K562 (cell line): ENCODE measurements around the gene RNF151. TPM values are rescaled to one million over a fixed set of nuclear protein-coding genes. Genes with fewer than 3 reads are reported as not detected.

Experiments
- BRCA1 ChIP-seq, 2 experiments: fragments of 450-650 bp in 1 of 2; sonication (generic) in 1 of 2; formaldehyde crosslinking in 1 of 2; IDR thresholded peaks; 2 replicates each; pipeline versions ENCODE4 v1.5.0 to v1.6.1; 2017 to 2020; ENCODE audit warnings: mild to moderate bottlenecking in 1 of 2, missing genetic modification reagents in 1 of 2
- CBFB ChIP-seq: sonication (generic); formaldehyde crosslinking; IDR thresholded peaks from 2 replicates; pipeline ENCODE4 v1.4.0; 2020; ENCODE audit warnings: mild to moderate bottlenecking, missing genetic modification reagents
- E4F1 ChIP-seq: fragments of 250-450 bp; sonication (Bioruptor Pico); IDR thresholded peaks from 2 replicates; pipeline ENCODE4 v1.5.0; 2021; ENCODE audit warnings: mild to moderate bottlenecking, borderline replicate concordance
- HMG20A ChIP-seq: fragments of 450-650 bp; formaldehyde crosslinking; conservative IDR thresholded peaks from 2 replicates; pipeline ENCODE4 v1.4.0; 2020; ENCODE audit warnings: mild to moderate bottlenecking, mixed read lengths
- MGA ChIP-seq: fragments of 450-650 bp; IDR thresholded peaks from 2 replicates; pipeline ENCODE4 v1.6.1; 2016; ENCODE audit warnings: mild to moderate bottlenecking, moderate library complexity
- NFIX ChIP-seq: fragments of 250-450 bp; sonication (Bioruptor Pico); IDR thresholded peaks from 2 replicates; pipeline ENCODE4 v1.4.0; 2020; ENCODE audit warnings: low read depth, mild to moderate bottlenecking, moderate library complexity
- POU5F1 ChIP-seq: fragments of 150-350 bp; IDR thresholded peaks from 2 replicates; pipeline ENCODE4 v1.6.1; 2014; ENCODE audit warnings: borderline replicate concordance, low read length, low read depth, mild to moderate bottlenecking; ENCODE audit not compliant: partially characterized antibody
- RFX1 ChIP-seq: fragments of 450-650 bp; IDR thresholded peaks from 2 replicates; pipeline ENCODE4 v1.6.1; 2016; ENCODE audit warnings: mild to moderate bottlenecking, moderate library complexity
- SMAD1 ChIP-seq: fragments of 150-350 bp; IDR thresholded peaks from 2 replicates; pipeline ENCODE4 v1.6.1; 2014; ENCODE audit warnings: low read length, low read depth; ENCODE audit not compliant: partially characterized antibody
- TAL1 ChIP-seq: fragments of 450-650 bp; IDR thresholded peaks from 2 replicates; pipeline ENCODE4 v1.6.1; 2016; ENCODE audit warnings: mild to moderate bottlenecking
- ZNF175 ChIP-seq: fragments of 200-800 bp; sonication (Bioruptor generic); IDR thresholded peaks from 2 replicates; pipeline ENCODE4 v1.6.1; 2016; ENCODE audit warnings: low read depth, mild to moderate bottlenecking, missing genetic modification characterization, missing compliant biosample characterization
- ZNF41 ChIP-seq: fragments of 250-450 bp; sonication (Bioruptor Pico); conservative IDR thresholded peaks from 2 replicates; pipeline ENCODE4 v1.4.0; 2020; ENCODE audit warnings: mild to moderate bottlenecking
- polyA plus RNA-seq, 8 experiments: library from polyadenylated mRNA; depleted of rRNA in 4 of 8; stranded (reverse) in 5 of 8; unstranded in 3 of 8; fragments of >200 nt; fragmentation: Nextera tagmentation in 2 of 8; fragmentation: Illumina TruSeq in 1 of 8; extraction: Ambion mirVana in 2 of 8; extraction: Trizol in 1 of 8; gene quantifications; 2 replicates each; pipeline versions ENCODE4 v1.2.1 to v1.2.3, GENCODE V29; 2011 to 2014; ENCODE audit warnings: inconsistent platforms in 1 of 8, missing spikeins in 1 of 8
- total RNA-seq, 7 experiments: library from RNA; depleted of rRNA in 6 of 7; stranded (reverse); fragments of >200 nt in 6 of 7; fragmentation: Illumina TruSeq in 2 of 7; extraction: Trizol in 2 of 7; gene quantifications; 2 replicates each; pipeline versions ENCODE4 v1.2.1 to v1.2.3, GENCODE V29; 2011 to 2021; ENCODE audit warnings: low replicate concordance in 1 of 7

The RNF151 gene
- total and polyA plus RNA-seq, 9 of the 15 experiments (the other 6 are each of a cell fraction or from before 2014, with no cell fraction given) = not detected

GRCh38 chr16:2009791-2010510 is 43.3 kb downstream of the RNF151 start, which contains the start of gene ZNF598 (continued):
- no peak for TF ChIP-seq E4F1 (CRISPR knock-in tag)
- TF ChIP-seq ZNF175 = 0 out of 2 replicates have a peak, but pooled peaks have one; percentile 44
- no peak for TF ChIP-seq POU5F1
- no peak for TF ChIP-seq RFX1
- peak; percentile 89 for TF ChIP-seq MGA
- no peak for TF ChIP-seq ZNF41 (CRISPR knock-in tag)
- TF ChIP-seq HMG20A (CRISPR knock-in tag) = no peak
- TF ChIP-seq NFIX (CRISPR knock-in tag) = no peak
- 0 out of 2 replicates have a peak, but pooled peaks have one; percentile 45 for TF ChIP-seq CBFB
- no peak for TF ChIP-seq TAL1
- no peak for TF ChIP-seq SMAD1
- TF ChIP-seq BRCA1 (IDR thresholded peaks at IDR 0.05) = no peak
- TF ChIP-seq BRCA1 (CRISPR knock-in tag; IDR thresholded peaks at IDR 0.05) = no peak
